ENCODE data around the gene GSX1.

The GSX1 gene

DNA sequence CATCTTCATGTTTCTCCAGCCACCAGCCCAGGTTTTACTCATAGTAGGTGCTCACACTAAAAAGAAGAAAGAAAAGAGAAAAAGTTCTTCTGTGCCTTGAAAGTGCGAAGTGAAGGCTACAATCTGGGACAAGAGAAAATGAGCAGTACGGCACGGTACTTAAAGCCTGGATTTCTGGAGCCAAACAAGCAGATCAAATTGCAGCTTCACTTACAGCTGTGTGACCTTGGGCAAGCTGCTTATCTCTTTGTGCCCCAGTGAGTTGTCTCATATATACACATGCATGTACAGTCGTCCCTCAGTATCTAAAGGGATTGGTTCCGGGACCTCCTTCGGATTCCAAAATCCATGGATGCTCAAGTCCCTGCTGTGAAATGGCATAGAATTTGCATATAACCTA lies 41.8 kb downstream of the GSX1 start:
- no peak for DNase-seq (ENCODE audit: low spot score)

DNA sequence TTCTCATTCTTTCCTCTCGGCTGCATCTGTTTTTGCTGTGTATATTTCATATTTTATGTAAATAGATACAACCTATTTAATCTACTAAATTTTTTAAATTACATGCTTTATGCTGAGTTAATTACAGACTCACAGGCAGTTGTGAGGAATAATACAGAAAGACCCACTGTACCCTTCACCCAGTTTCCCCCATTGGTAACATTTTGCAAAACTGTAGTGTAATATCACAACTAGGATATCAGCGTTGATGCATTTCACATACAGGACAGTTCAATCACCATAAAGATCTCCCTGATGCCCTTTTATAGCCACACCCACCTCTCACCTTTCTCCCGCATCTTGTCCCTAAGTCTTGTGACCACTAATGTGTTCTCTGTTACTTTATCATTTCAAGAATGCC lies 43.5 kb downstream of the GSX1 start:
- DNase-seq (ENCODE audit: low spot score), result no peak

DNA sequence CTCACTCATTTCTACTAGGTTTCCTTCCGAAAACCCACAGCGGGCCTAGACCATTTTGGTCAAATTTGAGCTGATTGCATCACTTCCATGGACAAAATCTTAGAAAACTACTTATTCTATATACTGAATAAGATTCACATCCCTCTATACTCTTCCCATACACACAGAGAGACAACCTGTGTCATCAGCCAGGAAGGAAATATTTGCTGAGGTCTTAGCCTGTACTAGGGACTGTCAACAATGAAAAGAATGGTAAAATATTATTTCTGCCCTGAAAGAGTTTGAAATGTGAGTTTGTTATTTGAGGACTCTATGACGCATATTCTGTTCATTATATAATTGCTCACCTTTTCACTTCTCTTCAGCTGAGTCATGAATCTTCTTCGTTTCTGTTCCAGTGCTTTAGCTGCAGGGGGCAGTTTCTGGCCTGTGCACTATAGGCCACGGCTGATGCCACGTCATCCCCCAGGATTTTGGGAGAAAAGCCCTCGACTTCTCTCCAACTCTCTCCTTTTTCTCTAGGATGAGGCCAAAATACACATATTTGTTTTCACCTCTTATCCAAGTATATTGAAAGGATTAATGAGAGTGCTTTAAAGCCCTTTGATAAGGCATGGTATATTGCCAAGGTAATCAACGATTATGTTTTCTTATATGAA lies 47.7 kb downstream of the GSX1 start:
- no peak for DNase-seq (ENCODE audit: low spot score)

DNA sequence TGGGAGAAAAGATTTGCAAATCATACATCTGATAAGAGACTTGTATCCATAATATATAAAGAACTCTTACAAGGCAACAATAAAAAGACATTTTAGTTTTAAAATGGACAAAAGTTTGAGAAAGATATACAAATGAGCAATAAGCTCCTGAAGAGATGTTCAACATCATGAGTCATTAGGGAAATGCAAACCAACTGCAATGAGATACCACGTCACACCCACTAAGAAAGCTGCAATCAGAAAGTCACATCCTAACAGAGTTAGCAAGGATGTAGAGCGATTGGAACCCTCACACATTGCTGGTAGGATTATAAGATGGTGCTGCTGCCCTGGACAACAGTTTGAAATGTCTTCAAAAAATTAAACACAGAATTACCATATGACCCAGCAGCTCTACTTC lies 50.3 kb downstream of the GSX1 start:
- DNase-seq (ENCODE audit: low spot score), result no peak

Measured in HuH-7 (cell line).